ENCODE measurements around the gene PCNT. TPM values are rescaled to one million over a fixed set of nuclear protein-coding genes. Genes with fewer than 3 reads are reported as not detected.

The PCNT gene
- polyA plus RNA-seq, 1 experiment, result 8.5 TPM

DNA sequence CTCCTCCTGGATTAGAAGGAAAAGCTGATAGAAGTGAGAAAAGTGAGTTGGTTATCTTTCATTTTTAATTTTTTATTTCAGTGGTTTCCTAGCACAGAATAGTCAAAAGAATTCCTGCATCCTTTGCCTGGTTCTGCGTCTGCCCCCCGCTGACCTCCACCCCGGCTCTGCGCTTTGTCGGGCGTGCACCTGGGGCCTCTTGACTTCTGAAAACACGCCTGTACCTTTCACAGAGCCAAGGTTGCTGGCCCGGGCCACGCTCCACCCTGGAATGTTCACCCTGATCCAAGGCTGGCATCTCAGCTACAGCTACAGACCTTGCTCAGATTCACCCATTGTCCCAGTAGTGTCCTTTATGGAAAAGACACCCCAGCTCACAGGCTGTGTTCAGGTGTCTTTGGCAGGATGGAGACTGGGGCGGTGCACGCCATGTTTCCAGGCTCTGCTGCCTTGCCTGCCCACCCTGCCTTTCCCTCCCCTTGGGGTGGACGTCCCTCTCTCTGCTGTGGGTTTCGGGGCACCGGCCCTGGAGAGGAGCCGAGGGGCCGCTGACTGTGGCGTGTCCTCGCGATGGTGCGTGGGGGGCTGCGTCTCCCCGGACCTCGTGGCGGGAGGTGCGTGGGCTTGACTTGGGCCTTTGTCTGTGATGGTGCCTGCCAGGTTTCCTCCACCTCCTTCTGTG, 94.5 kb downstream of the PCNT start:
- TF ChIP-seq, protein P1, sequence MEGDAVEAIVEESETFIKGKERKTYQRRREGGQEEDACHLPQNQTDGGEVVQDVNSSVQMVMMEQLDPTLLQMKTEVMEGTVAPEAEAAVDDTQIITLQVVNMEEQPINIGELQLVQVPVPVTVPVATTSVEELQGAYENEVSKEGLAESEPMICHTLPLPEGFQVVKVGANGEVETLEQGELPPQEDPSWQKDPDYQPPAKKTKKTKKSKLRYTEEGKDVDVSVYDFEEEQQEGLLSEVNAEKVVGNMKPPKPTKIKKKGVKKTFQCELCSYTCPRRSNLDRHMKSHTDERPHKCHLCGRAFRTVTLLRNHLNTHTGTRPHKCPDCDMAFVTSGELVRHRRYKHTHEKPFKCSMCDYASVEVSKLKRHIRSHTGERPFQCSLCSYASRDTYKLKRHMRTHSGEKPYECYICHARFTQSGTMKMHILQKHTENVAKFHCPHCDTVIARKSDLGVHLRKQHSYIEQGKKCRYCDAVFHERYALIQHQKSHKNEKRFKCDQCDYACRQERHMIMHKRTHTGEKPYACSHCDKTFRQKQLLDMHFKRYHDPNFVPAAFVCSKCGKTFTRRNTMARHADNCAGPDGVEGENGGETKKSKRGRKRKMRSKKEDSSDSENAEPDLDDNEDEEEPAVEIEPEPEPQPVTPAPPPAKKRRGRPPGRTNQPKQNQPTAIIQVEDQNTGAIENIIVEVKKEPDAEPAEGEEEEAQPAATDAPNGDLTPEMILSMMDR (IDR thresholded peaks at IDR 0.05; ENCODE audit: low read depth, low read length), result no peak
- Histone ChIP-seq H3K27me3 (ENCODE audit: control insufficient read depth, insufficient read depth, low read length) (no peaks in the 10 kb centered on the region), H3K4me3 (ENCODE audit: low read depth, low read length) (no peak overlapping the region), H3K27ac (ENCODE audit: low read depth, low read length) (no peak overlapping the region), H3K9me3 (ENCODE audit: control insufficient read depth, insufficient read depth, low read length) (no peaks in the 10 kb centered on the region; the same call in 1 of the 2 replicates)
- POLR2A ChIA-PET, result no interaction called here
- CTCF ChIA-PET, result no interaction called here
- DNase-seq (ENCODE audit: low read depth, low spot score), result no peak

DNA sequence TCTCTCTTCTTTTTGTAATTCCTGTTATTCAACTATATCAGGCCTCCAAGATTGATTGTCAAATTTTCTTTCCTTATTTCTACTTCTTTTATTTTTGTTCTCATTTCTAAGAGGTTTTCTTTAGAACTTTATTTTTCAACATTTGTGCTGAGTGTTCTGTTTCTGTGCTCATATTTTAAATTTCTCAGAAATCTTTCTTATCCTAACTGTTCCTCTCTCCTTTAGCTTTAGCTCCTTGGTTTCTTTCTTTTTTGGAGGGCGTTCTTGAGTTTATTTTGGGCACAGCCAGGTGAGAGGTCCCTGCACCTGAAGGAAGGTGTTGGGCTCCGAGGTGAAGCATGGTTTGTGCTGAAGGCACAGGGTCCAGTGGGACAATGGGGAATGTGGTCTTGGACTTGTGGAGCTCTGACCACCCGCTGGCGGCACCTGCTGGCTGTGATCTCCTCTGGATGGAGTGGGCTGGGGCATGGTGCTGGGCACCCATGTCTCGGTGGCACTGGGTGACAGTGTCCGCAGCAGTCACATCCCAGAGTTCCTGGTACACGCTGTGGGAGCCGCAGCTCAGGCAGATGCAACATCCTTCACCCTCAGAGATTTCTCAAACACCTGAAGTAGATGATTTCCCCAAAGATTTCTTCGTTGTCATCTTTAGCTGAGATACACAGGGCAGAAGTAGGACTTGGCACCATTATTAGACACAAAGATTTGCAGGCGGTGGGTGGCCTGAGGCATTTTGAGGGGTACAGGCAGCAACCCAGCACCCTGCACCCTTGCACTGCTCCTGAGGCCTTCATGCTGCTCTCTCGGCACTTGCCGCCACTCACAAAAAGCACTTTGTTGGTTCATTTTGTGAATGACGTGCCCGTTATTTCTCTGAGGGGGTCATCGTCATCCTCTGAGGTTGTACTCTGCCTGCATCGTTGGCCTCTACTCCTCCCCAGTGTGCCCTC, 96.6 kb downstream of the PCNT start:
- TF ChIP-seq, protein P1 (IDR thresholded peaks at IDR 0.05; ENCODE audit: low read depth, low read length), result no peak; the same call in 1 of the 2 replicates
- no peaks in the 10 kb centered on the region; the same call in 1 of the 2 replicates for H3K9me3 ChIP-seq (ENCODE audit: control insufficient read depth, insufficient read depth, low read length)
- CTCF ChIA-PET, result no interaction called here
- no peaks in the 10 kb centered on the region for H3K27me3 ChIP-seq (ENCODE audit: control insufficient read depth, insufficient read depth, low read length)
- POLR2A ChIA-PET, result interaction anchor here (0.6 kb wide), 1 partner anchor 658 kb away, joined by 6 read pairs; no protein-coding TSS in a partner anchor
- no peak overlapping the region for H3K27ac ChIP-seq (ENCODE audit: low read depth, low read length)
- H3K4me3 ChIP-seq (ENCODE audit: low read depth, low read length), result no peak overlapping the region
- DNase-seq (ENCODE audit: low read depth, low spot score), result no peak

DNA sequence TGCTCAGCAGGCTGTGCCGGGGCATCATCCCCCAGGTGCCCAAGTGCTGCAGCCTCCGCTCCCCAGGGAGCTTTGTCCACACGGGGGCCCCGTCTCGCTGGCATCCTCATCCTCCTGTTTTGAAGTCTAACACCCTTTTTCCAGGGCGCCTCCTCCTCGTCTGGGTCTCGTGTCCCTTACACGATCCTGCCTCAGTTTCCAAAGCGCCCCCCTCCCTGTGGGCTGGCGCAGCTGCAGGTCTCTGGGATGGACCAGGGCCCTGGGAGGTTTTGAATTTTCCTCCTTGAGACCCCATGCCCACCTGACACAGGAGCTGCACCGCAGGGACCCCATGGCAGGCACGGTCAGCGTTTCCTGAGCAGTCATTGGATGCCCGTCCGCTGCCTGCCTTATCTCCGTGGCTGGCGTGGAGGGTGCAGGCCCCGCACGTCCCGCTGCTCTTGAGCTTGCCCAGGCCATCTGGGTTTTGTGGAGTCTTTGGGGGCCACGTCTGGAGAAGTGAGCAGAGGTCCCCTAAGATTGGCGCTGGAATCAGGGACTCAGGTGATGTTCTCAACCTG, 97.3 kb downstream of the PCNT start:
- no peak for DNase-seq (ENCODE audit: low read depth, low spot score)
- POLR2A ChIA-PET, result no interaction called here
- no peaks in the 10 kb centered on the region; the same call in 1 of the 2 replicates for H3K9me3 ChIP-seq (ENCODE audit: control insufficient read depth, insufficient read depth, low read length)
- H3K4me3 ChIP-seq (ENCODE audit: low read depth, low read length), result no peak overlapping the region
- CTCF ChIA-PET, result no interaction called here
- no peaks in the 10 kb centered on the region for H3K27me3 ChIP-seq (ENCODE audit: control insufficient read depth, insufficient read depth, low read length)
- H3K27ac ChIP-seq (ENCODE audit: low read depth, low read length), result no peak overlapping the region
- TF ChIP-seq, protein P1 (IDR thresholded peaks at IDR 0.05; ENCODE audit: low read depth, low read length), result no peak

DNA sequence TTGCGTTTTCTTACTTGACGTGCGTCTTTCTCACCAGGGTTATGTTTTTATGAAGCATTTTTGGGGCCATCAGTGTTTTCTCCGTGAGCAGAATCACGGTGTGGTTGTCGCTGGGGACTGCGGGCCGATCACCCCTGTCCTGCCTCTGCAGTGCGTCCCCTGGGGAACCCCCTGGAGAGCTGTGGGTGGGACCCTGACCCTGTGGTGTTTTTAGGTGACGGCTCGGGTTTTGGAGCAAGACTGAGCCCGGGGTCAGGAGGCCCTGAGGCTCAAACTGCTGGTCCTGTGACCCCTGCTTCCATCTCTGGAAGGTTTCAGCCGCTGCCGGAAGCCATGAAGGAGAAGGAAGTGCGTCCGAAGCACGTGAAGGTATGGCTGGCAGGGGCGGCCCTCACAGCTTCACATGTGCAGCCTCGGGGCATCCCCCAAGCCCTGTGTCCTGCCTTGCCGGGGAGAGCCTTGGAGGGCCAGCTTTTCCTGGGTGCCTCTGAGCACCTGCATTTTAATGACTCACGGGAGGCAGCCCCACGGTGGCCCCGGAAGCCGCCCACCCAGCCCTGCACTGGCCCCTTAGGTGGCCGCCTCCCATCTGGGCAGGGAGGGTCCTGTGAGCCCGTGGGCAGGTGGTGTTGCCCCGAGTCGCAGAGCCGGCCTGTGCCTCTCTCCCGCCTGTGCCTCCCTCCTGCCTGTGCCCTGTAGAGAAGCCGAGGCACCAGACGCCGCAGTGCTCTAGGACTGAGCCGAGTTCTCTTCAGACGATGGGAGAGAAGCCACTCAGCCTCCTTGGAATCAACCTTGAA, 98.0 kb downstream of the PCNT start:
- CTCF ChIA-PET, result no interaction called here
- Histone ChIP-seq H3K4me3 (ENCODE audit: low read depth, low read length) (no peak overlapping the region), H3K27me3 (ENCODE audit: control insufficient read depth, insufficient read depth, low read length) (no peaks in the 10 kb centered on the region), H3K27ac (ENCODE audit: low read depth, low read length) (no peak overlapping the region), H3K9me3 (ENCODE audit: control insufficient read depth, insufficient read depth, low read length) (no peaks in the 10 kb centered on the region; the same call in 1 of the 2 replicates)
- DNase-seq (ENCODE audit: low read depth, low spot score), result no peak
- TF ChIP-seq, protein P1 (IDR thresholded peaks at IDR 0.05; ENCODE audit: low read depth, low read length), result no peak
- POLR2A ChIA-PET, result no interaction called here
